Adrenal gland (tissue), 12 donors: Measurements from ENCODE around the gene ADAMTSL3. TPM values are rescaled to one million over a fixed set of nuclear protein-coding genes. Genes with fewer than 3 reads are reported as not detected.

ENCODE experiments used
- DNase-seq, 7 donors: peaks; one replicate each; pipeline ENCODE4 v3.0.0-alpha.2; 2019 to 2020
- H3K27ac ChIP-seq, 5 donors: fragments of 200-600 bp; sonication (generic) in 4 of 5; 1 replicate in 3 of 5; 2 replicates in 2 of 5; pipeline versions ENCODE4 v1.5.1 to v1.8.0; 2016 to 2020; ENCODE audit warnings: mild to moderate bottlenecking in 1 of 5
- H3K27me3 ChIP-seq: fragments of 200-600 bp; 2 replicates; pipeline ENCODE4 v1.8.0; 2021
- H3K36me3 ChIP-seq, 2 donors: fragments of 200-600 bp; replicated peaks in 1 of 2; 1 replicate in 1 of 2; 2 replicates in 1 of 2; pipeline versions ENCODE4 v1.5.1 to v1.8.0; 2018 to 2022
- H3K4me1 ChIP-seq, 2 donors: fragments of 200-600 bp; replicated peaks in 1 of 2; 1 replicate in 1 of 2; 2 replicates in 1 of 2; pipeline versions ENCODE4 v1.5.1 to v1.8.0; 2018 to 2021
- H3K4me3 ChIP-seq, 4 donors: fragments of 200-600 bp; sonication (generic) in 3 of 4; one replicate each; pipeline ENCODE4 v1.5.1; 2016 to 2018
- H3K9me3 ChIP-seq, 3 donors: fragments of 200-600 bp; sonication (generic) in 1 of 3; replicated peaks in 1 of 3; 1 replicate in 2 of 3; 2 replicates in 1 of 3; pipeline versions ENCODE4 v1.5.1 to v1.8.0; 2016 to 2021
- CTCF ChIP-seq, 6 experiments: fragments of 450-650 bp in 4 of 6; fragments of 200-600 bp in 2 of 6; sonication (generic) in 1 of 6; IDR thresholded peaks; 1 replicate in 5 of 6; 2 replicates in 1 of 6; pipeline versions ENCODE4 v1.5.1 to v1.8.0; 2016 to 2021; ENCODE audit warnings: antibody characterized with exemption in 6 of 6, mild to moderate bottlenecking in 2 of 6, moderate library complexity in 1 of 6
- POLR2A ChIP-seq, 2 donors: fragments of 450-650 bp; IDR thresholded peaks; one replicate each; pipeline ENCODE4 v1.6.1; 2017; ENCODE audit warnings: antibody characterized with exemption in 2 of 2, mild to moderate bottlenecking in 2 of 2, moderate library complexity in 1 of 2
- WGBS, 4 donors: extraction: QIAGEN DNeasy Blood & Tissue Kit in 2 of 4; methylation state at CpG; one replicate each; pipeline versions ENCODE4 v1.1.5 to v1.1.7; 2013 to 2017; 5-methylcytosine and 5-hydroxymethylcytosine counted together
- intact Hi-C, 2 donors: fragments of 100-400 bp; cut with DNase I; formaldehyde crosslinking; loops; one replicate each; pipeline versions ENCODE4 v1.14.1 to v1.15.0; 2022 to 2023
- polyA plus RNA-seq, 3 donors: library from polyadenylated mRNA; stranded (reverse); fragments of 200-250 nt in 2 of 3; fragments of 350-450 nt in 1 of 3; fragmentation: Illumina TruSeq in 1 of 3; extraction: RNeasy Lipid Tissue Mini Kit (QIAGEN cat#74804) in 1 of 3; gene quantifications; one replicate each; pipeline ENCODE4 v1.2.3, GENCODE V29; 2013 to 2014
- total RNA-seq, 9 donors: library from RNA; depleted of rRNA in 4 of 9; stranded (reverse); fragments of >200 nt in 4 of 9; fragments of 120-200 nt in 1 of 9; fragmentation: NEBNext Ultra II Directional in 1 of 9; extraction: Animal tissue kit (Norgen Biotek cat#: 25700) in 1 of 9; gene quantifications; one replicate each; pipeline versions ENCODE4 v1.1.0 to v1.2.4, GENCODE V29; 2013 to 2023
- donor health status: healthy with polysubstance abuse.
- donor health status: Bipolar disorder and iron deficiency.
- donor health status: DM: yes; HTN: yes; CAD: no.
- donor health status: DM: no; HTN: no; CAD: no.
- donor health status: DM: no; HTN: no; CAD: no.
- donor health status: DM: yes; HTN: yes; CAD: no.

ADAMTSL3 gene
- total and polyA plus RNA-seq, 12 donors: 0.98 to 19.7 (median 10.5) TPM

- intact Hi-C loops: no loop called here
- TF ChIP-seq CTCF (IDR thresholded peaks at IDR 0.05): no peak
- TF ChIP-seq POLR2A (IDR thresholded peaks at IDR 0.05): no peak
These were observed 289.1 kb downstream of the ADAMTSL3 start for GRCh38 chr15:83943043-83943442.

GRCh38 chr15:83943849-83944404 is 290.0 kb downstream of the ADAMTSL3 start:
- TF ChIP-seq CTCF (IDR thresholded peaks at IDR 0.05) (no peak), POLR2A (IDR thresholded peaks at IDR 0.05) (no peak)
- intact Hi-C loops: no loop called here
- H3K27ac ChIP-seq: no peak overlapping the region
- H3K4me1 ChIP-seq: no peaks in the 10 kb centered on the region
- no peak for DNase-seq
- H3K9me3 ChIP-seq: no peaks in the 10 kb centered on the region
- H3K27me3 ChIP-seq: no peaks in the 10 kb centered on the region
- 71 to 79% (median 75%) methylated on average over 4 of the region's 4 CpGs for WGBS, 4 donors
- no peaks in the 10 kb centered on the region for H3K36me3 ChIP-seq
- no peak overlapping the region for H3K4me3 ChIP-seq

More at GRCh38 chr15:83943043-83943442, 289.1 kb downstream of the ADAMTSL3 start:
- Histone ChIP-seq H3K9me3 (no peaks in the 10 kb centered on the region), H3K4me3 (no peak overlapping the region), H3K27me3 (no peaks in the 10 kb centered on the region), H3K4me1 (no peaks in the 10 kb centered on the region), H3K36me3 (no peaks in the 10 kb centered on the region), H3K27ac (no peak overlapping the region)
- WGBS, 4 donors: 65 to 81% (median 79%) methylated on average over 3 of the region's 3 CpGs
- DNase-seq: no peak

- Histone ChIP-seq H3K36me3 (no peaks in the 10 kb centered on the region), H3K4me3 (no peak overlapping the region), H3K9me3 (no peaks in the 10 kb centered on the region), H3K4me1 (no peaks in the 10 kb centered on the region), H3K27me3 (no peaks in the 10 kb centered on the region), H3K27ac (no peak overlapping the region)
- no peak for DNase-seq
- intact Hi-C loops: no loop called here
- TF ChIP-seq CTCF (IDR thresholded peaks at IDR 0.05) (no peak), POLR2A (IDR thresholded peaks at IDR 0.05) (no peak)
- 32 to 63% (median 54%) methylated on average over 3 to 4 of the region's 4 CpGs for WGBS, 4 donors
These were observed 293.2 kb downstream of the ADAMTSL3 start for GRCh38 chr15:83947156-83947555.

- TF ChIP-seq POLR2A (IDR thresholded peaks at IDR 0.05): no peak
- TF ChIP-seq CTCF (IDR thresholded peaks at IDR 0.05): no peak
- DNase-seq: no peak
- H3K4me1 ChIP-seq: no peaks in the 10 kb centered on the region
- H3K36me3 ChIP-seq: no peaks in the 10 kb centered on the region
- H3K4me3 ChIP-seq: no peak overlapping the region
- no peak overlapping the region for H3K27ac ChIP-seq
- H3K27me3 ChIP-seq: no peaks in the 10 kb centered on the region
- intact Hi-C loops: no loop called here
- no peaks in the 10 kb centered on the region for H3K9me3 ChIP-seq
These were observed 300.6 kb downstream of the ADAMTSL3 start for GRCh38 chr15:83954506-83954905.
